Measurements from ENCODE around the gene MAPK9.

Gene MAPK9

DNA sequence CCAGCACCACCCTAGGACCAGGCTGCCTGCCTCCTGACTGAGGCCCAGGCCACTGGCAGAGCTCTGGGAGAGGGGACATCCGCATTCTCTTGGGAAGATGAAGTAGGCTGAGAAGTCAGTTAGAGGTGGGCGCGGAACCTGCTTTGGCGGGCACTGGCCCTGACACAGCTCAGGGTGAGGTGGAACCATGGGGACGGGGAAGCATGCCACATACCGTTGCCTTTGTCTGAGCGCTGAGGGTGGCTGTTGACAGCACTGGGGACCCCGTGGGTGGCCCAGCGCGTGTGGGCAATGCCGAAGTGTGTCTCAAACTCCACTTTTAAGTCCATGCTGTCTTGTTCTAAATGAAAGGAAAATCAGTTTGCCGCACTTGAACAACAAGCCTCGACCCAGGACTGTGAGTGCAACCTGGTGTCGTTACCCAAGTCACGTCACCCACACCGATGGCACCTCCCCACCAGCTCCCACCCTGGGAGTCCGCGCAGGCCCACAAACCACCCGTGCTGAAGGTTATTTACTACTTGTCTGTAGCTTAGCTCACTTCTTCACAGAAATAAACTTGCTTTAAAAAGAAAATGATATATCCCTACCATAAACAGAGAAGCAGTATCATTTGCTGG lies 43.8 kb upstream of the MAPK9 start:
- H3K36me3 ChIP-seq (ENCODE audit: low read length): no peaks in the 10 kb centered on the region
- H2AFZ ChIP-seq (ENCODE audit: low read depth, low read length, severe bottlenecking): no peak overlapping the region
- H3K9me3 ChIP-seq (ENCODE audit: insufficient read depth, low read length): no peaks in the 10 kb centered on the region
- no peaks in the 10 kb centered on the region for H3K79me2 ChIP-seq (ENCODE audit: insufficient read depth, low read length)
- no peak overlapping the region for H3K9ac ChIP-seq (ENCODE audit: low read length)
- no peak overlapping the region for H3K4me2 ChIP-seq (ENCODE audit: low read depth, low read length, poor library complexity, severe bottlenecking)
- TF ChIP-seq, protein P1, sequence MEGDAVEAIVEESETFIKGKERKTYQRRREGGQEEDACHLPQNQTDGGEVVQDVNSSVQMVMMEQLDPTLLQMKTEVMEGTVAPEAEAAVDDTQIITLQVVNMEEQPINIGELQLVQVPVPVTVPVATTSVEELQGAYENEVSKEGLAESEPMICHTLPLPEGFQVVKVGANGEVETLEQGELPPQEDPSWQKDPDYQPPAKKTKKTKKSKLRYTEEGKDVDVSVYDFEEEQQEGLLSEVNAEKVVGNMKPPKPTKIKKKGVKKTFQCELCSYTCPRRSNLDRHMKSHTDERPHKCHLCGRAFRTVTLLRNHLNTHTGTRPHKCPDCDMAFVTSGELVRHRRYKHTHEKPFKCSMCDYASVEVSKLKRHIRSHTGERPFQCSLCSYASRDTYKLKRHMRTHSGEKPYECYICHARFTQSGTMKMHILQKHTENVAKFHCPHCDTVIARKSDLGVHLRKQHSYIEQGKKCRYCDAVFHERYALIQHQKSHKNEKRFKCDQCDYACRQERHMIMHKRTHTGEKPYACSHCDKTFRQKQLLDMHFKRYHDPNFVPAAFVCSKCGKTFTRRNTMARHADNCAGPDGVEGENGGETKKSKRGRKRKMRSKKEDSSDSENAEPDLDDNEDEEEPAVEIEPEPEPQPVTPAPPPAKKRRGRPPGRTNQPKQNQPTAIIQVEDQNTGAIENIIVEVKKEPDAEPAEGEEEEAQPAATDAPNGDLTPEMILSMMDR (IDR thresholded peaks at IDR 0.05; ENCODE audit: insufficient read depth, low read length, poor library complexity, severe bottlenecking): no peak
- no peak for TF ChIP-seq EZH2phosphoT487 (conservative IDR thresholded peaks at IDR 0.05; ENCODE audit: low read length)
- H3K9me2 ChIP-seq (replicated peaks; ENCODE audit: insufficient read depth, low read length): no peaks in the 10 kb centered on the region
- H3K27me3 ChIP-seq (ENCODE audit: low read length): no peaks in the 10 kb centered on the region
- H3F3A ChIP-seq (ENCODE audit: insufficient read depth): no peaks in the 10 kb centered on the region
- H4K20me1 ChIP-seq (ENCODE audit: low read depth, low read length): no peaks in the 10 kb centered on the region
- no peak overlapping the region for H3K27ac ChIP-seq (ENCODE audit: low read depth, low read length)
- no peak overlapping the region for H3K4me3 ChIP-seq (ENCODE audit: insufficient read depth, low read length, poor library complexity, severe bottlenecking)

DNA sequence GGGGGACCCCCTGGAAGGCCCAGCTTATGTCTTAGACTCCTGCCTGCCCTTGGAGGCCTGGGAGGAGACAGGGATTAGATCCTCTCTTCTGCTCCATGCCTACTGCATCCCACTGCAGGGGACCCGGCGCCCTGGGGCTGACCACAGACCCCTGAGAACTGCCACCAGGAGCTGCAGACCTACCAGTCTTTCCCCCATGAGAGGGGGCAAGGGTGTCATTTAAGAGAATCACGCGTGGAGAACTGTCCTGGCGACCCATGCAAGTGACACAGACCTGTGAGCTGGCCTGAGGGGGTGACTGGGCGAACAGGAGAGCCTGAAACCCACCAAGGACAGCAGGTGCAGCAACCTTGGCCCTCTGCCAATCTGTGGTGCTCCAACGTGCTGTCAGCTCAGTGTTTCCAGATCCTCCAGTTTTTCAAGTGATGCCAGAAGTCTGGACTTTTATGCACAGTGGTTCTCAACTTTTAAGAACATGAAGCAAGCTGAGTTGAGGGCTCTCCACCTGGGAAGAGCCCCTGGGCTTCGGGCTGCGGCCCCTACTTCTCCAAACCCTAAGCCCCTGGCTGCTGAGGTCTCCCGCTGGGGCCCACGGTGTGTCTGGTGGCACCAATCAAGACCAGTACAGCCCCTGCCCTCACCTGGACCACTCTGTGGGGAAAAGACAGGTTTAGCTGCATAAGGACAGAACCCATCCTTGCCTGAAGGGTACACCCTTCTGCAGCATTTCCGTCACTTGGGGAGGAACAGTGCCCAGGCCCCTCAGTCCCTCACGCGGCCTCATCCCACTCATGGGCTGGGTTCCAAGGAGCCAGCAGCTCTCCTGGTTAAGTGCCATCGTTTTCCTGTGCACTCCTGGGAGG lies 43.1 kb upstream of the MAPK9 start:
- no peak overlapping the region for H3K4me3 ChIP-seq (ENCODE audit: insufficient read depth, low read length, poor library complexity, severe bottlenecking)
- no peak for TF ChIP-seq EZH2phosphoT487 (conservative IDR thresholded peaks at IDR 0.05; ENCODE audit: low read length)
- TF ChIP-seq, protein P1 (IDR thresholded peaks at IDR 0.05; ENCODE audit: insufficient read depth, low read length, poor library complexity, severe bottlenecking): no peak
- H3K27me3 ChIP-seq (ENCODE audit: low read length): no peaks in the 10 kb centered on the region
- no peaks in the 10 kb centered on the region for H3F3A ChIP-seq (ENCODE audit: insufficient read depth)
- H3K36me3 ChIP-seq (ENCODE audit: low read length): no peaks in the 10 kb centered on the region
- no peaks in the 10 kb centered on the region for H3K9me2 ChIP-seq (replicated peaks; ENCODE audit: insufficient read depth, low read length)
- H4K20me1 ChIP-seq (ENCODE audit: low read depth, low read length): no peaks in the 10 kb centered on the region
- no peak overlapping the region for H3K9ac ChIP-seq (ENCODE audit: low read length)
- no peak overlapping the region for H3K4me2 ChIP-seq (ENCODE audit: low read depth, low read length, poor library complexity, severe bottlenecking)
- H2AFZ ChIP-seq (ENCODE audit: low read depth, low read length, severe bottlenecking): no peak overlapping the region
- no peaks in the 10 kb centered on the region for H3K9me3 ChIP-seq (ENCODE audit: insufficient read depth, low read length)
- H3K27ac ChIP-seq (ENCODE audit: low read depth, low read length): no peak overlapping the region
- H3K79me2 ChIP-seq (ENCODE audit: insufficient read depth, low read length): no peaks in the 10 kb centered on the region

DNA sequence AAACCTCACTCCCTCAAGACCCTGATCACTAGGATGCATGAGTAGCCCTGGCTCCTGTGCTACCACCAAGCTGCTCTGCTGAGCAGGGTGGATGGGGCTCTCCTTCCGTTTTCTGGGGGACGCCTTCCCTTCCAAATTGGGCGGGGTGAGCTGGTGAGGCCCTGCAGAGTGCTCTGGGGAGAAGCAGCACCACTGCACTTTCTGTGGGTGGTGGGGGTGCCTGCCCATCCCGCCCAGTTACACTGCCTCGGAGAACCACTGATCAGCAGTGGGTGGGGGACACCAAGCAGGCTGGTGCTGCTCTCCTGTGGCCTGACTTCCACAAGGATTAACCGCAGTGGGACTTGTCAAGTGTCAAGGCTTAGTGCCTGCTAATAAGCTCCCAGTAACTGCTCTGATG lies 42.3 kb upstream of the MAPK9 start:
- Histone ChIP-seq H3K27me3 (ENCODE audit: low read length) (no peaks in the 10 kb centered on the region), H2AFZ (ENCODE audit: low read depth, low read length, severe bottlenecking) (no peak overlapping the region), H3K9me2 (replicated peaks; ENCODE audit: insufficient read depth, low read length) (no peaks in the 10 kb centered on the region), H4K20me1 (ENCODE audit: low read depth, low read length) (no peaks in the 10 kb centered on the region), H3K9ac (ENCODE audit: low read length) (no peak overlapping the region), H3K4me3 (ENCODE audit: insufficient read depth, low read length, poor library complexity, severe bottlenecking) (no peak overlapping the region), H3K4me2 (ENCODE audit: low read depth, low read length, poor library complexity, severe bottlenecking) (no peak overlapping the region), H3K36me3 (ENCODE audit: low read length) (no peaks in the 10 kb centered on the region), H3K9me3 (ENCODE audit: insufficient read depth, low read length) (no peaks in the 10 kb centered on the region), H3F3A (ENCODE audit: insufficient read depth) (no peaks in the 10 kb centered on the region), H3K79me2 (ENCODE audit: insufficient read depth, low read length) (no peaks in the 10 kb centered on the region), H3K27ac (ENCODE audit: low read depth, low read length) (no peak overlapping the region)
- TF ChIP-seq, protein P1 (IDR thresholded peaks at IDR 0.05; ENCODE audit: insufficient read depth, low read length, poor library complexity, severe bottlenecking): no peak
- no peak for TF ChIP-seq EZH2phosphoT487 (conservative IDR thresholded peaks at IDR 0.05; ENCODE audit: low read length)

Measured in SU-DHL-6 (cell line).